ENCODE data around the gene CAPN7.

The CAPN7 gene

GRCh38 chr3:15175605-15176004, 30.4 kb upstream of the CAPN7 start:
- Histone ChIP-seq H3K36me3 (no peaks in the 10 kb centered on the region), H3K4me3 (ENCODE audit: low read depth, low read length) (no peak overlapping the region), H3K27me3 (ENCODE audit: insufficient read depth, low read depth, severe bottlenecking) (no peaks in the 10 kb centered on the region), H3K27ac (no peak overlapping the region), H3K9me3 (ENCODE audit: severe bottlenecking) (no peaks in the 10 kb centered on the region)
- DNase-seq: no peak
- TF ChIP-seq CTCF (IDR thresholded peaks at IDR 0.05; ENCODE audit: low read depth, low read length): no peak

- no peak for TF ChIP-seq CTCF (IDR thresholded peaks at IDR 0.05; ENCODE audit: low read depth, low read length)
- Histone ChIP-seq H3K4me3 (ENCODE audit: low read depth, low read length) (no peak overlapping the region), H3K36me3 (no peaks in the 10 kb centered on the region), H3K9me3 (ENCODE audit: severe bottlenecking) (no peaks in the 10 kb centered on the region), H3K27ac (no peak overlapping the region), H3K27me3 (ENCODE audit: insufficient read depth, low read depth, severe bottlenecking) (no peaks in the 10 kb centered on the region)
- DNase-seq: no peak
These were observed 25.9 kb upstream of the CAPN7 start for GRCh38 chr3:15180042-15180611.

- H3K4me3 ChIP-seq (ENCODE audit: low read depth, low read length): no peak overlapping the region
- no peak overlapping the region for H3K27ac ChIP-seq
- no peaks in the 10 kb centered on the region for H3K36me3 ChIP-seq
- no peak for DNase-seq
- H3K27me3 ChIP-seq (ENCODE audit: insufficient read depth, low read depth, severe bottlenecking): no peaks in the 10 kb centered on the region
- TF ChIP-seq CTCF (IDR thresholded peaks at IDR 0.05; ENCODE audit: low read depth, low read length): no peak
- H3K9me3 ChIP-seq (ENCODE audit: severe bottlenecking): no peaks in the 10 kb centered on the region
These were observed 24.5 kb upstream of the CAPN7 start for GRCh38 chr3:15181511-15181910.

GRCh38 chr3:15181963-15182362, 24.1 kb upstream of the CAPN7 start:
- no peak for TF ChIP-seq CTCF (IDR thresholded peaks at IDR 0.05; ENCODE audit: low read depth, low read length)
- H3K4me3 ChIP-seq (ENCODE audit: low read depth, low read length): no peak overlapping the region
- H3K27me3 ChIP-seq (ENCODE audit: insufficient read depth, low read depth, severe bottlenecking): no peaks in the 10 kb centered on the region
- DNase-seq: no peak
- no peaks in the 10 kb centered on the region for H3K9me3 ChIP-seq (ENCODE audit: severe bottlenecking)
- no peak overlapping the region for H3K27ac ChIP-seq
- H3K36me3 ChIP-seq: no peaks in the 10 kb centered on the region

GRCh38 chr3:15183011-15183410, 23.0 kb upstream of the CAPN7 start:
- Histone ChIP-seq H3K4me3 (ENCODE audit: low read depth, low read length) (no peak overlapping the region), H3K36me3 (no peaks in the 10 kb centered on the region), H3K27ac (no peak overlapping the region), H3K27me3 (ENCODE audit: insufficient read depth, low read depth, severe bottlenecking) (no peaks in the 10 kb centered on the region), H3K9me3 (ENCODE audit: severe bottlenecking) (no peaks in the 10 kb centered on the region)
- no peak for DNase-seq
- no peak for TF ChIP-seq CTCF (IDR thresholded peaks at IDR 0.05; ENCODE audit: low read depth, low read length)

- Histone ChIP-seq H3K27me3 (ENCODE audit: insufficient read depth, low read depth, severe bottlenecking) (no peaks in the 10 kb centered on the region), H3K4me3 (ENCODE audit: low read depth, low read length) (no peak overlapping the region), H3K9me3 (ENCODE audit: severe bottlenecking) (no peaks in the 10 kb centered on the region), H3K36me3 (no peaks in the 10 kb centered on the region), H3K27ac (no peak overlapping the region)
- TF ChIP-seq CTCF (IDR thresholded peaks at IDR 0.05; ENCODE audit: low read depth, low read length): no peak
- no peak for DNase-seq
These were observed 20.6 kb upstream of the CAPN7 start for GRCh38 chr3:15185404-15185803.

Measured in WERI-Rb-1 (cell line).